ENCODE measurements around the gene LSAMP.

DNA sequence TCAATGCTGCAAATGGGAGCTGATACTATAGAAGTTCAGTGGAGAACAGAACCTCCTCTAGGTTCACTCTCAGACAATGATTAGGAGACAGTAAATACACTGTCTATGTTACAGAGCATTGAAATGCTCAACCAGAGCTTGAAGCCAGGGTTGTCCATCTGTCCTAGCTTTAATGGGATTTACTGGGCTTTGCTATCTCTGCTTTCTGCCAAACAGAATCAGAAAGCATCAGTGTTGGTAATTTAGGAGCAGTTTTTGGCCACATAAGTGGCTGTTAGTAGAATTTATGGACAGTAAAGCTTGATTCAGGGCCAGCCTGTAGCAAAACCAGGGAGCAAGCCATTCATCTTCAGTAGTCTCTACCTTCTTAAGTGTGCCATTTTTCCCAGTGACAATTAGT is 396.3 kb downstream of the LSAMP start:
- no peak for TF ChIP-seq EZH2 (IDR thresholded peaks at IDR 0.05; ENCODE audit: borderline replicate concordance, low read depth, low read length, severe bottlenecking)
- TF ChIP-seq, protein P1, sequence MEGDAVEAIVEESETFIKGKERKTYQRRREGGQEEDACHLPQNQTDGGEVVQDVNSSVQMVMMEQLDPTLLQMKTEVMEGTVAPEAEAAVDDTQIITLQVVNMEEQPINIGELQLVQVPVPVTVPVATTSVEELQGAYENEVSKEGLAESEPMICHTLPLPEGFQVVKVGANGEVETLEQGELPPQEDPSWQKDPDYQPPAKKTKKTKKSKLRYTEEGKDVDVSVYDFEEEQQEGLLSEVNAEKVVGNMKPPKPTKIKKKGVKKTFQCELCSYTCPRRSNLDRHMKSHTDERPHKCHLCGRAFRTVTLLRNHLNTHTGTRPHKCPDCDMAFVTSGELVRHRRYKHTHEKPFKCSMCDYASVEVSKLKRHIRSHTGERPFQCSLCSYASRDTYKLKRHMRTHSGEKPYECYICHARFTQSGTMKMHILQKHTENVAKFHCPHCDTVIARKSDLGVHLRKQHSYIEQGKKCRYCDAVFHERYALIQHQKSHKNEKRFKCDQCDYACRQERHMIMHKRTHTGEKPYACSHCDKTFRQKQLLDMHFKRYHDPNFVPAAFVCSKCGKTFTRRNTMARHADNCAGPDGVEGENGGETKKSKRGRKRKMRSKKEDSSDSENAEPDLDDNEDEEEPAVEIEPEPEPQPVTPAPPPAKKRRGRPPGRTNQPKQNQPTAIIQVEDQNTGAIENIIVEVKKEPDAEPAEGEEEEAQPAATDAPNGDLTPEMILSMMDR (IDR thresholded peaks at IDR 0.05; ENCODE audit: borderline replicate concordance, extremely low read depth, low read length, poor library complexity, severe bottlenecking): no peak

Data from DND-41 (cell line).